ENCODE data around the gene TNFRSF25. TPM values are rescaled to one million over a fixed set of nuclear protein-coding genes. Genes with fewer than 3 reads are reported as not detected.

The TNFRSF25 gene
- total and polyA plus RNA-seq, 2 donors from 2014 or later = 7.6 to 13.8 TPM

GRCh38 chr1:6417961-6418667 is 47.9 kb downstream of the TNFRSF25 start:
- no peaks in the 10 kb centered on the region for H3K36me3 ChIP-seq (ENCODE audit: control insufficient read depth in 2 of 3, insufficient read depth in 3 of 3, low read length in 3 of 3)
- H3K4me1 ChIP-seq (ENCODE audit: control insufficient read depth in 2 of 3, insufficient read depth in 2 of 3, low read depth in 1 of 3, low read length in 3 of 3) = peaks cover 0 to 10% (median 8%) of the 10 kb centered on the region in 3 donors
- FAIRE-seq (no peak), DNase-seq (no peak)
- no peak for TF ChIP-seq CTCF (IDR thresholded peaks at IDR 0.05; ENCODE audit: borderline replicate concordance, extremely low read depth, insufficient read depth)
- intact Hi-C loops (cut with DNase I) = no loop called here
- H3K4me3 ChIP-seq (ENCODE audit: low read length in 3 of 3) = no peak overlapping the region
- peaks cover 20% of the 10 kb centered on the region for H3K27me3 ChIP-seq (ENCODE audit: control insufficient read depth, insufficient read depth, low read length)
- no peak overlapping the region for H3K27ac ChIP-seq (ENCODE audit: low read depth in 2 of 2, low read length in 2 of 2)
- no peaks in the 10 kb centered on the region for H3K9me3 ChIP-seq (ENCODE audit: control insufficient read depth in 2 of 3, insufficient read depth in 1 of 3, low read length in 3 of 3)
- no peak overlapping the region for H3K9ac ChIP-seq (ENCODE audit: low read length in 3 of 3)

DNA sequence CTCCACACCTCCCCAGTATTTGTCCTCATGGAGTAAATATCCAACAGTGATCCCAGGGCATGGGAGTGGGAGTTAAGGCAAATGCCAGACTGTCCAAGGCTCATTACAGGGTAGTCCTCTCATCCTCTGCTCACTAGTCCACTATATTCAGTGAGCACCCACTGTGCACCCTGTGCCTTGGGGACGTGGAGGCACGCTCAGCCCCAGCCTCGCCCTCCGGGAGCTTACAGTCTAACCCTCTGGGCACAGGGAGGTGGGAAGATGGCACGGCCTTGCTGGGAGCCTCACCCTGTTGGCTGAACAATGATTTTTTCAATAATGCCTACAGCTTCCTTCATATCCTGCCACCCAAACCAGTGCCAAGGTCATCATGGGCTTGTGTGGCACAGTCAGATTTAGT is 49.1 kb downstream of the TNFRSF25 start:
- Histone ChIP-seq H3K36me3 (ENCODE audit: control insufficient read depth in 2 of 3, insufficient read depth in 3 of 3, low read length in 3 of 3) (no peaks in the 10 kb centered on the region), H3K27me3 (ENCODE audit: control insufficient read depth, insufficient read depth, low read length) (peaks cover 20% of the 10 kb centered on the region), H3K4me3 (ENCODE audit: low read length in 3 of 3) (no peak overlapping the region), H3K9ac (ENCODE audit: low read length in 3 of 3) (no peak overlapping the region), H3K9me3 (ENCODE audit: control insufficient read depth in 2 of 3, insufficient read depth in 1 of 3, low read length in 3 of 3) (no peaks in the 10 kb centered on the region), H3K27ac (ENCODE audit: low read depth in 2 of 2, low read length in 2 of 2) (no peak overlapping the region), H3K4me1 (ENCODE audit: control insufficient read depth in 2 of 3, insufficient read depth in 2 of 3, low read depth in 1 of 3, low read length in 3 of 3) (peaks cover 0 to 7% (median 4%) of the 10 kb centered on the region in 3 donors)
- DNase-seq (peak in 1 of 5 donors; percentile 57), FAIRE-seq (no peak)
- TF ChIP-seq CTCF (IDR thresholded peaks at IDR 0.05; ENCODE audit: borderline replicate concordance, extremely low read depth, insufficient read depth) = no peak
- intact Hi-C loops (cut with DNase I) = no loop called here

DNA sequence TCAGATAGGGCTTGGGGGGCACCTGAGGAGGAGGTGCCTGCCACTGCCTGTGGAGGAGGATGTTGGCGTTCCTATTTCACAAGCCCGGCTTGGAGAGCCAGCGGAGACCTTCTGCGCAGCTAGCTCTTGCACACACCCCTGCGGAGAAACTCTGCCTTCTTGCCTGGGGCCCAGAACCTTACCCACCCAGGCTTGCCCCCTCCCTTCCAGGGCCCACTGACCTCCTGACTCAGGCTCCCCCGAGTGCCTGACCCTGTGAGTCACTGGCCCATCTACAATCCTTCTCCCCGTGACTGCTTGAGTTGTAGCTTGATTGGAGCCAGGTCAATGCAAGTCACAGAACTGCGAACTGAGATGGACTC is 49.7 kb downstream of the TNFRSF25 start:
- FAIRE-seq (no peak), DNase-seq (no peak)

More for the DNA sequence above, 49.7 kb downstream of the TNFRSF25 start:
- no peaks in the 10 kb centered on the region for H3K9me3 ChIP-seq (ENCODE audit: control insufficient read depth in 2 of 3, insufficient read depth in 1 of 3, low read length in 3 of 3)
- H3K36me3 ChIP-seq (ENCODE audit: control insufficient read depth in 2 of 3, insufficient read depth in 3 of 3, low read length in 3 of 3) = no peaks in the 10 kb centered on the region
- no peak overlapping the region for H3K4me3 ChIP-seq (ENCODE audit: low read length in 3 of 3)
- H3K9ac ChIP-seq (ENCODE audit: low read length in 3 of 3) = no peak overlapping the region
- TF ChIP-seq CTCF (IDR thresholded peaks at IDR 0.05; ENCODE audit: borderline replicate concordance, extremely low read depth, insufficient read depth) = no peak
- H3K4me1 ChIP-seq (ENCODE audit: control insufficient read depth in 2 of 3, insufficient read depth in 2 of 3, low read depth in 1 of 3, low read length in 3 of 3) = peaks cover 0 to 7% (median 4%) of the 10 kb centered on the region in 3 donors
- peaks cover 20% of the 10 kb centered on the region for H3K27me3 ChIP-seq (ENCODE audit: control insufficient read depth, insufficient read depth, low read length)
- intact Hi-C loops (cut with DNase I) = no loop called here
- no peak overlapping the region for H3K27ac ChIP-seq (ENCODE audit: low read depth in 2 of 2, low read length in 2 of 2)
